Mesenteric fat pad (tissue), 1 donor: Measurements from ENCODE around the gene RAI1. TPM values are rescaled to one million over a fixed set of nuclear protein-coding genes. Genes with fewer than 3 reads are reported as not detected.
"Not testable (repeated sequence)": the region's sequence is repeated elsewhere in the genome, so short reads cannot be mapped to it uniquely, and the experiment has no call there.

Source experiments
- DNase-seq: peaks from one replicate; pipeline ENCODE4 v3.0.0-alpha.2; 2020; ENCODE audit warnings: low spot score
- total RNA-seq: library from RNA; stranded (reverse); fragmentation: NEBNext Ultra II Directional; extraction: Animal tissue kit (Norgen Biotek cat#: 25700); gene quantifications from one replicate; pipeline ENCODE4 v1.2.1, GENCODE V29; 2021
- donor health status: DM: yes; HTN: yes; CAD: no.

RAI1 gene
- total RNA-seq, 1 donor from 2014 or later = 21.2 TPM

DNA sequence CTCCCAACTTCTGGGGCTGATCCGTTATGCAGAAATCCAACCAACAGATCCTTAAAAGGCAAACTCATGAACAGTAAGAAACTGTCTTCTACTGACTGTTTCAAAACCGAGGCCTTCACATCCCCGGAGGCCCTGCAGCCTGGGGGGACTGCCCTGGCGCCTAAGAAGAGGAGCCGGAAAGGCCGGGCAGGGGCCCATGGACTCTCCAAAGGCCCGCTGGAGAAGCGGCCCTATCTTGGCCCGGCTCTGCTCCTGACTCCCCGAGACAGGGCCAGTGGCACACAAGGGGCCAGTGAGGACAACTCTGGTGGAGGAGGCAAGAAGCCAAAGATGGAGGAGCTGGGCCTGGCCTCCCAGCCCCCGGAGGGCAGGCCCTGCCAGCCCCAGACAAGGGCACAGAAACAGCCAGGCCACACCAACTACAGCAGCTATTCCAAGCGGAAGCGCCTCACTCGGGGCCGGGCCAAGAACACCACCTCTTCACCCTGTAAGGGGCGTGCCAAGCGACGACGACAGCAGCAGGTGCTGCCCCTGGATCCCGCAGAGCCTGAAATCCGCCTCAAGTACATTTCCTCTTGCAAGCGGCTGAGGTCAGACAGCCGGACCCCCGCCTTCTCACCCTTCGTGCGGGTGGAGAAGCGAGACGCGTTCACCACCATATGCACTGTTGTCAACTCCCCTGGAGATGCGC, 116.0 kb downstream of the RAI1 start:
- DNase-seq = no peak

DNA sequence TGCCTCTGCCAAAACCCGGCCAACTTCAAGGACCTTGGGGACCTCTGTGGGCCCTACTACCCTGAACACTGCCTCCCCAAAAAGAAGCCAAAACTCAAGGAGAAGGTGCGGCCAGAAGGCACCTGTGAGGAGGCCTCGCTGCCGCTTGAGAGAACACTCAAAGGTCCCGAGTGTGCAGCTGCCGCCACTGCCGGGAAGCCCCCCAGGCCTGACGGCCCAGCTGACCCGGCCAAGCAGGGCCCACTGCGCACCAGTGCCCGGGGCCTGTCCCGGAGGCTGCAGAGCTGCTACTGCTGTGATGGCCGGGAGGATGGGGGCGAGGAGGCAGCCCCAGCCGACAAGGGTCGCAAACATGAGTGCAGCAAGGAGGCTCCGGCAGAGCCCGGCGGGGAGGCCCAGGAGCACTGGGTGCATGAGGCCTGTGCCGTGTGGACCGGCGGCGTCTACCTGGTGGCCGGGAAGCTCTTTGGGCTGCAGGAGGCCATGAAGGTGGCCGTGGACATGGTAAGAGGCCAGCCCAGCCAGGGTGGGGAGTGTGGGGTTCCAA, 116.8 kb downstream of the RAI1 start:
- no peak for DNase-seq

DNA sequence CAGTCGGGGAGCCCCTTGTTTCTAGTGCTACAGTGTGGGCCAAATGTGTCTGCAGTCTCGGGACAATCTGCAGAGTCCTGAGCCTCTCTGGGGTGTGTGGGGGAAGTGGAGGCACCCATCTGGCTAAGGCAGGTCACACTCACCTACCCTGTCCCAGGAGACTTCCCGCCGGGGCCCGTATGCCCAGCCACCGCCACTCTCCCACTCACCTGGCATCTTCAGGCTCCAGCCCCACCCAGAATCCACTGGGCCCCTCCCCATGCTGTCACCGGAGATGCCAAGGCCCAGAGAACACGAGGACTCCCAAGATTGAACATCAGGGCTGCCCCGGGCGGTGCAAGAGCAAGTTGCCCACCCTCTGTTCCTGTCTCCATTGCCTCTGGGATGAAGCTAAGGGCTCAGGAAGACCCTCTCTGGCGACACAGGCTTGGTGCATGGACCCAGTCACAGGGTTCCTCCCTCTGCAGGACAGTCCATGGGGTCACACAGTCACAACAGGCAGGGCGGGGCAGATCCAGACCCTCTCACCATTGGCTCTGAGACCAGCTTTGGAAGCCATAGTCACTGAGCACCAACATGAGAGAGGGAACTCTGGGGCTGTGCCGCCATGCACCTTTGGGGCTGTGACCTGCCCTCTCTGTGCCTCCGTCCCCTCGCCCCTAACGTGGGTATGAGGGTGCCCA, 117.5 kb downstream of the RAI1 start:
- no peak for DNase-seq

DNA sequence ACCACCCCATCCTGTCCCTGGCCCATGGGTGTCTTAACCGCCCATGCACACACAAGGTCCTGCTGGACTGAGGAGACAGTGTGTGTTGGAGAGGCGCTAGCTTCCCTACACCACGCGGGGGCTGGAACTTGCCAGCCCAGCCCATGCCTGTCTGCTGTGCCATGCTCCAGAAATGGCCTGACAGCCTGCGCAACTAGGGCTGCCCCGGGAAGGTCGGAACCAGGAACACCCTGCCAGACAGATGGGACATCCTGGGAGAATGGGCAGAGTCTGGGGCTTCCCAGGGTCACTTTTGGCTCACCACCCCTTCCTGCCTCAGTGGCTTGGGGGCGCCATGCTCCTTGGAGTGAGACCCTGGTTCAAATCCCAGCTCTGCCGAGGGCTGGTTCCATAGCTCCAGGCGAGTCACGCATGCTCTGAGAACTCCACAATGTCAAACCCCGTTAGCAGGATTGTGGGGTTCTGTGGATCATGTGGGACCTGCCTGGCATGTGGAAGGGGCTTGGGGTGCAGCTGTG, 119.3 kb downstream of the RAI1 start:
- DNase-seq = no peak

DNA sequence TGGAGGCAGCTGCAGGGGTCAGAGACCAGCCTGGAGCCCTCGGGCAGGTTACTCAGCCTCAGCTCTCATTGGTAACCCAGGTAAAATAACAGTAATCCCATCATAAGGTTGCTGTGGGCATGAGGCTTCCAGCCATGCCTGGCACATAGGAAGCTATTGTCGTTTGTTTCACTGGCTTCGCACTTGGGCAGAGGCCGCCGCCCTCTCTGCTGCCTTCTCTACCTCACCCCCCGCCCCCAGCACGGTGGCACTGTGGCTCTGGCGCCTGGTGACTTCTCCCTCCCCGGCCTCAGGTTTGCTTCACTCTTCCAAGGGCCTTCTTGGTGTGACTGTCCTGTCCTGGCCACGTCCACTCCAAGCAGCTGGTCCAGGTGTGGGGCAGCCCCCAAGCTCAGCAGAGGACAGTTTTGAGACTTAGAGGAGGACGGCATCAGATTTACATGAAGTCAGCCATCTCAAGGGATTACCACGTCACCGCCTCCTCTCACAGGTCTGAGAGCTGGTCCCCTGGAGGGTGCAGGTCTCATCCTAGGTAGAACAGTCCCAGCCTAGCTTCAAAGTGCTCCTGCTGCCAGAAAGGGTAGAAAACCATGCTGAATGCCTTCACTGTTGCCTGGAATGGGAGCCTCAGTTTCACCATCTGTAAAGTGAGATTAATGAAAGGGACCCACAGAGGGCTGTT, 120.7 kb downstream of the RAI1 start:
- DNase-seq = no peak

DNA sequence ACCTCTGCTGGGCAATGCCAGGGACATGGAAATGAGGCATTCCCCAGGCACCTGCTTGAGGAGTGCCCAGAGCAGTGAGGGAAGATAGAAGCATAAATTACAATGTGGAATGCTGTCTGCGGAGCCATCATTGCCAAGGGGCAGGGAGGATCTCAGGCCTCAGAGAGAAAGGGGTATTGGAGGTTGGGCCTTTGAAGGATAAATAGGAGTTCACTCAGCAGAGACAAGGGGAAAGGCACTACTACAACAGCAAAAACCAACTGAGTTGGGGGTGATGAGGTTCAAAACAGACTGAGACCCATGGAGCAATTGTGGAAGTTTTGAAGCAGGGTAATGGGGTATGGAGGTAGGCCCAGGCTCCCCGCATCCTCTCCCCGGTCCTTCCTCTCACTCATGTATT, 122.7 kb downstream of the RAI1 start:
- DNase-seq = no peak

DNA sequence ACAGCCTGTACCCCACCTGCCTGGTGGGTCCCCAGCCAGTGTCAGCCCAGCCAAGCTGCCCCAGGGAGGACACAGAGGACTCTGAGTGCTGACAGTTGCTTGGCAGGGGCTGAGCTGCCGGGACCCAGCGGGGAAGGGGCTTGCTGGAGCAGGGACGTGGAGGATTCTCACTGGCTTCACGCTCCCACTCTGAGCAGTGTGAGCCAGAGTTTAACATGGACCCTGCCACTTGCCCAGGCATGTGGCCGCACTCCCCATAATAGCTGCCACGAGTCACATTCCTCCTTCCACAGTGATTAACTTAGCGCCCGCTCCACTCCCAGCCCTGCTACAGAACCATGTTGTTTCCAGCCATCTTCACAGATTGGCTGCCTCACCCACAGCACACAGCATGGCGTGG, 124.3 kb downstream of the RAI1 start:
- DNase-seq = no peak

DNA sequence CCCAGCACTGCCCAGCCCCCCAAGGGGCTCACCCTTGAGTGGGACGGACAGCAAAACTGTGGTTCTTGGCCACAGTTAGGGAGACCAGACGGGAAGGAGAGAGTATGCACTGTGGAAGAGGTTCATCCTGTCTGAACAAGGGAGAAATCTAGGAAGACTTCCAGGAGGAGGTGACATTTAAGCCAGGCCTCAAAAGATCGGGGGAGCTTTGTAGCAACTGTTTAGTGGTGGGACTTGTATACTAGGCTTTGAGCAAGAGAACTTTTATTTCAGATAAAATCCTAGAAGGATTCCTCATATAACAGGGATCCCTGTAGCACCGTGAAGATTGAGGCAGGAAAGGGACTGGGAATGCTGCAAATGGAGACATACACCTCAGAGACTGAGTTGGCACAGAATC, 124.8 kb downstream of the RAI1 start:
- DNase-seq = no peak

DNA sequence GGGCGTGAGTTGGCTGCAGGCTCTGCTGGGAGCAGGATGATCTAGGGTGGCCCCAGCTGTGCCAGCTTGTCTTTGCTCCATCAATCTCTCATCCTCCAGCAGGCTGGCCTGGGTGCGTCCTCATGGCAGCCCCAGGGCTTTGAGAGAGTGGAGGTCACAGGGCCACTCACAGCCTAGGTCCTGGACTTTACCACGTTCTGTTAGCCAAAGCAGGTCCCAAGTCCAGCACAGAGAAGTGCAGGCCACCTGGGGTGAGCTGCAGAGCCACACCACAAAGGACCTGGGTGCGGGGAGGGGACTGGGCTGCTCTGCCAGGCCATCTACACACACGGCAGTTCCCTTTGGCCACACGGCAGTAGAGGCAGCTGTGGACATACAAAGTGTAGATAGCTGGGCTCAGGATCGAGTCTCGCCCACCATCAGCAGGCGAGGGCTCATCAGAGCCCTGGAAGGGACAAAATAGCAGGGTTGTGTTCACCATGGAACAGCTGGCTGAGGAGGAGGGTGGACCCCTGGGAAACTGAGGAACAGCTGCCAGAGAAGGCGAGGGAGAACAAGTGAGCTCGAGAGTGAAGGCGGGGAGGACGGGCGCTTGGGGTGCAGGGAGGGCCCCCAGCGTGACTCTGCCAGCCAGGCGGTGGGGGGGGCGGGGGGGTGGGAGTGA, 125.5 kb downstream of the RAI1 start:
- no peak for DNase-seq

DNA sequence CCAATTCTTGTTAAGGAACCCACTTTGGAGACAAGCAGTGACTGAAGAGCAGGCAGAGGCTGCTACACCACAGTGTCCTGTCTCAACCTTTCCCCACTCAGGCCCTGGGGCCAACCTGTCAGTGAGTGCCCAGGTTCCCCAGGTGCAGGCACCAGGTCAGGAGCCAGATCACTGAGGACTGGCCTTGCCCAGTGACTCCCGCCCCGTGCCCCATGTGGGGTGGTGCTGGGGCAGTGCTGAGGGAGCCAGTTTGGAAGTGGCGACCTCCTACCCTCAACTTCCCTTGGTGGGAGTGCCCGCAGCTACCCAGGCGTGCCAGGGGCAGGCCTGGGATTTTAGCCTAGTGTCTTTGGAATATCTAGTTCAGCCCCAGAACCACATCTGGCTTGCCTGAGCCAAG, 126.2 kb downstream of the RAI1 start:
- DNase-seq = no peak

DNA sequence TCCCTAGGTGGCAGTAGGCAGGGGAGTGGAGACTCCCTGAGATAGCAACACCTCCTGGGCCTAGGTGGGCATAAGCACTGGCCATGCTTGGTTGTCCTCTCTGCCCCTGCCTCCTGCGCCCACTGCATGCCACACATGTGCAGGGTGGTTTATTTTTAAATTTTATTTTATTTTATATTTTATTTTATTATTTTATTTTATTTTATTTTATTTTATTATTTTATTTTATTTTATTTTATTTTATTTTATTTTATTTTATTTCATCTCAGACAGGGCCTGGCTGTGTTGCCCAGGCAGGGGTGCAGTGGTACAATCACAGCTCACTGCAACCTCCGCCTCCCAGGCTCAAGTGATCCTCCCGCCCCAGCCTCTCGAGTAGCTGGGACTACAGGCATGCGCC, 126.9 kb downstream of the RAI1 start:
- not testable (repeated sequence) for DNase-seq

DNA sequence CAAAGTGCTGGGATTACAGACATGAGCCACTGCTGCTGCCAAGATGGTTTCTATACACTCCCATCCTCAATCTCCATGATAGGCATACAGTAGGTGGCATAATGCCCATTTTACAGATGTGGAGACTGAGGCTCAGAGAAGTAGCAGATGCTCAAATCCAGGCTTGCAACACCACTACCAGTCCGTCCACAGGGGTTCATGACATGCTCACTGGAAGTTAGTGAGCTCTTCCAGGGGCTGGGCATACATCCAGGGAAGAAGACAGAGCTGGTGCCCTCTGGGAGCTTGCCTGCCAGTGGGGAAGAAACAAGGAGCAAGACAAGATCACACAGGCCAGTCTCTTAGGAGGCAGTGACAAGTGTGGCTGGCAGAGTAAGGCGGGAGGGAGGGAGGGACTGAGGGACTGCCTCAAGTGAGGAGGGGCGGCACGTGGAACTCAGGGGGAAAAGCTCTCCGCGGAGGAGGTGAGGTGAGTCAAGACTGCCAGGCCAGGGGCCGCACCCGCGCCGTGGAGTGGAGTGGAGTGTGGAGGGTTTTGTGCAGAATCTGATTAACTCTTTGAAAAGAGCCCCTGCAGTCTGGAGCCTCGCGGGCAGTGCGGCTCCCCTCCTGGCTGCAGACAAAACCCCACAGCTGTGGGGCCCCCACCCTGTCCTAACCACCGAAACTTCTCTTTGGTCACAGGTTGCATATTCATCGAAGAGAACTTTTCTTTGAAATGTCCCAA, 127.6 kb downstream of the RAI1 start:
- no peak for DNase-seq

DNA sequence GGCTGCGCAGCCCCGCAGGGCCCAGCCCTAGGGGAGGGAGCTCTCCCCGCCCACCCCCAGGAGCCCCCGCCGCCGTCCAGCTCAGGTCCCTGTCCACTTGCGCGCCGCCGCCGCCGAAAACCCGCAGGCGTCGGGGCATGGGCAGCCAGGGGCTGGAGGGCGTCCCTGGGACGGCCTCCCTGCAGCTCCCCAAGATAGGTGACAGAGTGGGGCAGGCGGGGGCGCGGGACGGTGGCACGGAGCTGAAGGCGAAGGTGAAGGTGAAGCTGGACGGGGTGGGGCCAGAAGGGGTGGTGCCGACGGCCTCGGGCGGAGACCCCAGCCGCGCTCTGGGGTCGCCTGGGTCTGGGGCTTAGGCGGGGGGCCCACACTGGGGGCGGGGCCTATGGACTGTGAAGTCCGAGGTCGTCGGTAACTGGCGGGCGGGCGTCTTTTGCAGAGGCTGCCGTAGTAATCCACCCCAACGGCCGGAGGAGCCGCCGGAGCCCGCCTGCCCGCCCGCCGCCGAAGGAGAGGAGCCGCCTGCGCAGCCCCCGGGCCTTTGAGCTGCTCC, 128.3 kb downstream of the RAI1 start:
- DNase-seq = no peak

DNA sequence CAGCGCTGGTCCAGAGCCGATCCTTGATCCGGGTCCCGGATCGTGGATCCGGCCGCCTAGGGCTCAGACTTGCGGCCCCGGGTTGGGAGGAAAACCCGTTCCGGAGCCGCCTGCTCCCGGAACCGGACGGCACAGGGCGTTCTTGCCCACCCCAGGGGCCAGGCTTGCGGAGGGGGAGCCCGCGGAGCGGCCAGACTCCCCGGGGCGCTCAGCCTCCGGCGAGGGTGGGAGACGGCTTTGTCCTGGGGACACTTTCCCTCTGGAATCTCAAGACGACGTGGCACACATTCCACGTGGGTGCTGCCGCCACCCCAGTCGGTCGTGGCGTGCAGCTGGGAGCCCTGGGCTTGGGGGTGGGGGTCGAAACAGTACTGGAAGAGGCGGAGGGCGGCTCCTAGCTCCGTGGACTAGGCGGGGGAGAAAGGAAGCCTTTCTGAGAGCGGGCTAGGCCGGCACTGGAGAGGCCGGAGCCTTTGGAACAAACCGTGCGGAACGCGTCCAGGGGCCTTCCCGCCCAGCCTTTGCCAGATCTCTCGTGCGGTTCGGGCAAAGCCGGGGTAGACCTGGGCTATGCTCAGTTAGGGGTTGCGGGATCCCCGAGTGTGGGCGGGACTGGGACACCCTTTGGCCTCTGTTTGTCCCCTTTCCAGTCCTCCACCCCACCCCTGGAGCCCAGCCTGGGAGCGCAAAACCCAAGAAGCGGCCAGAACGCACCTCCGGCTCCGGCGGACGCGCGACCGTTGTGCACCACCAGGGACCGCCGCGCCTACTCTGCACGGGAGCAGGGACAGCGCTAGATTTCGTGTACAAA, 129.0 kb downstream of the RAI1 start:
- no peak for DNase-seq

DNA sequence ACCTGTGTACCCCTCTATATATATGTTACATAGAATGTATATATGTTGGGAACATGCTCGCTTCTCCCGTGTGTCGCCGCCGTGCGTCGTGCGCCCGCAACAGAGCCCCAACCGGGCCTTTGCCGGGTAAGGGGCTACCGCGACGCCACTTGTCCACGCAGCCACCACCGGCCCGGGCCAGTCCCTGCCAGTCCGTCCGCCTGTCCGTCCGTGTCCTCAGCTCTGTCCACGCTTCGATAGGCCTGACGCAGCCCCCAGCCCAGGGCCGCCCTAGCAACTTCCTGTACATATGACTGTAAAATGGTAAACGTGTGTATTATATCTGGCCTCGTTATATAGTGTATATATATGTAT, 129.6 kb downstream of the RAI1 start:
- no peak for DNase-seq

DNA sequence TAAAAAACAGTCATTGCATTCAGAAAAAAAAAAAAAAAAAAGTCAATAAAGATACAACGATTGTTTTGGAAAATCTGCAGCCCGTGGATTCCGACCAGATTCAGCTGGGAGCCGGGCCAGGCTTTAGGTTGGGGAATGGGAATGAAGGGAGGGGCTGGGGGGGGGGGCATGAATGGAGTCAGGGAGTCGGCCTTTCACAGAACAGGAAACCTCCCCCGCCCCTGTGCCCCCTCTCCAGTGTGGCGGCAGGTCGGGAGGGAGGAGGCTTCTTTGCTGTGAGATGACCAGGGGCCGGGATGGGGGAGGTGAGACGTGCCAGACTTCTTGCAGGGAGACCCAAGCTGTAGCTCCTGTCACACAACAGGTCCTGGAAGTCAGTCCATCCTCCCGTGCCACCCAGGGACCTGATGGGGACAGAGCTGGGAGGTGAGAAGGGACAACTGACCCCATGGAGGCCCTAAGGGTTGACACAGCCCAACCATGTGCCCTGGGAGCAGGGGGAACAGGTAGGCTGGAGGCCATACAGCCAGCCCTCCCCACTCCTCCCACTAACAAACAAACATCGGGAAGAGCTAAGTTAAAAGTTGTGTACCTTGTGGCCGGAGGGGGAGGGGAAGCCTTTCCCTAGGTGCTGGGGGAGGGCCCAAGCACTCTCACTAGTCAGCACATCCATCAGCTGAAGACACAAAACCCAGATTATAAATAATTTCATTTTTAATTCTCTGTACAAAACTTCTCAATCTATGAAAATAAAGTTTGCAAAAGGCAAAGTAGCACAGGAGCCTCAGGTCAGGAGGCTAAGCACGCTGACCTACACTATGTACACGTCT, 130.3 kb downstream of the RAI1 start:
- no peak for DNase-seq

DNA sequence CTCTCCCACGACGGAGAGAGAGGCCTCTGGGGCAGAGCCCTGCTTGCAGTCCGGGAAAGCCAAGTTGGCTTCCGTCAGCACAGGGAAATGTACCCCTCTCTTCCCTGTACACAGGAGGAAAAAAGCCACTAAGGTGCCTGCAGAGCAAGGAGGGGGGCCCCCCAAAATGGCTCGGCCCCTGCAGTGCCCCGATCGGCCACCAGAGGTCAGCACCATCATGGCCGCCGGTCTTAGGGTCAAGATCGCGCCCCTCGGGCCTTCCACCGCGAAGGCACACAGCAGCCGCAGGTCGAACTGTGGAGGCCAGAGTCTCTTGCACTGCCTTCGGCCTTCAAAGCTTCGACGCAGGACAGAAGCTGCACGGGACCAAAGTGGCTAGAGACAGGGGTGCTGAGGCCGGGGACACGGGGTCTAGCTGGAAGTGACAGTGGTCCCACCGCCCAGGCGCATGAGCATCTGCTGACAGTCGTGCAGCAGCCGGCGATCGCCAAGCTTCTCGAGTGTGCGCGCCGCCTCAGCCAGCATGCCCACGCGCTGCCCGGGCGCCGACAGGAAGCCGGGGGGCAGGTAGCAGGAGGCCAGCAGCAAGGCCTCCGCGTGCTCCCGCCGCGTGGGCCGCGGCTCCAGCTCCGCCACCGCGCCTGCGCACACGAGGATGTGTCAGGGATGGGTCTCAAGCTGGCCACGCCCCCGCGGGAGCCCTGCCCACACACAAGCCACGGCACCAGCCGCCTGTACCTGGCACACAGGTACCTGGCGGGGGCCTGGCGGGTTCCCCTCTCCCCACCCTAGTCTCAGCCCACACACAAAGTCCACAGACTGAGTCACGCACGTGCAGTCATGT, 131.2 kb downstream of the RAI1 start:
- no peak for DNase-seq
